ENCODE measurements around the gene TMEM52. TPM values are rescaled to one million over a fixed set of nuclear protein-coding genes. Genes with fewer than 3 reads are reported as not detected.

Gene TMEM52
- total and polyA plus RNA-seq, 2 of the 13 experiments (the other 11 are each of a cell fraction or from before 2014, with no cell fraction given) = 13.2 to 18.7 TPM

DNA sequence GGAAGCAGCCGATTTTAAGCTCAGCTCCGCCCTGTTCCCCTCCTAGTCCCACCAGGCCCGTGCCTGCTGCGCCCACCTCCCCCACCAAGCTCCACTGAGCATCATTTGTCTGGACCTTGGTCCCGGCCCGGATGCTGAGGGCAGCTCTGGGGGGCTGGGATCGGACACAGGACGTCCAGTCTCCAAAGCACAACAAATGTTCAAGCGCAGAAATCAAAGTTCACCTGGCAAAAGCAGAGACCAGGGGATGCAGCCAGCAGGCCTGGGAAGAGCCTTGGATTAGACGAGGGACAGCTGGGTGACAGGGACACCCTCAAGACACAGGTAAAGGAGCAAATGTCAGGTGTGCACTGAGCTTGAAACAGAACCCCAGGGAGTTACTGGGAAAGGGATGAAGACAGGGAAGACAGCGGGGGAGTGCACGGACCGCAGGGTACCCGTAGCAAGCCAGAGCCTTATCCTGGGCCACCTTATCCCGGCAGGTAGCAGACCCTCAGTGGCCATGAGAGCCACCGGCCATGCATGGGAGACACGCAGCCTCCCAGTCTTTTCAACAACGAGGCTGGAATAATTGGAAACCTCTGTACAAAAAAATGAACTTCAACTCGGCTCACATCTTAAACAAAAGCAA lies 22.2 kb upstream of the TMEM52 start (continued):
- TF ChIP-seq TOE1 (CRISPR knock-in tag; IDR thresholded peaks at IDR 0.05) = no peak
- TF ChIP-seq, protein P1, sequence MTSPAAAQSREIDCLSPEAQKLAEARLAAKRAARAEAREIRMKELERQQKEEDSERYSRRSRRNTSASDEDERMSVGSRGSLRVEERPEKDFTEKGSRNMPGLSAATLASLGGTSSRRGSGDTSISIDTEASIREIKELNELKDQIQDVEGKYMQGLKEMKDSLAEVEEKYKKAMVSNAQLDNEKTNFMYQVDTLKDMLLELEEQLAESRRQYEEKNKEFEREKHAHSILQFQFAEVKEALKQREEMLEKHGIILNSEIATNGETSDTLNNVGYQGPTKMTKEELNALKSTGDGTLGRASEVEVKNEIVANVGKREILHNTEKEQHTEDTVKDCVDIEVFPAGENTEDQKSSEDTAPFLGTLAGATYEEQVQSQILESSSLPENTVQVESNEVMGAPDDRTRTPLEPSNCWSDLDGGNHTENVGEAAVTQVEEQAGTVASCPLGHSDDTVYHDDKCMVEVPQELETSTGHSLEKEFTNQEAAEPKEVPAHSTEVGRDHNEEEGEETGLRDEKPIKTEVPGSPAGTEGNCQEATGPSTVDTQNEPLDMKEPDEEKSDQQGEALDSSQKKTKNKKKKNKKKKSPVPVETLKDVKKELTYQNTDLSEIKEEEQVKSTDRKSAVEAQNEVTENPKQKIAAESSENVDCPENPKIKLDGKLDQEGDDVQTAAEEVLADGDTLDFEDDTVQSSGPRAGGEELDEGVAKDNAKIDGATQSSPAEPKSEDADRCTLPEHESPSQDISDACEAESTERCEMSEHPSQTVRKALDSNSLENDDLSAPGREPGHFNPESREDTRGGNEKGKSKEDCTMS (CRISPR knock-in tag; conservative IDR thresholded peaks at IDR 0.05) = no peak
- TF ChIP-seq KDM4B (CRISPR knock-in tag; IDR thresholded peaks at IDR 0.05) = no peak
- peak; percentile 71; the same call in 1 of the 2 replicates for TF ChIP-seq PPARG (CRISPR knock-in tag; conservative IDR thresholded peaks at IDR 0.05)
- no peak for TF ChIP-seq CC2D1A (CRISPR knock-in tag; IDR thresholded peaks at IDR 0.05)
- TF ChIP-seq RBAK (CRISPR knock-in tag; IDR thresholded peaks at IDR 0.05) = 0 out of 2 replicates have a peak, but pooled peaks have one; percentile 47
- TF ChIP-seq, protein P2, sequence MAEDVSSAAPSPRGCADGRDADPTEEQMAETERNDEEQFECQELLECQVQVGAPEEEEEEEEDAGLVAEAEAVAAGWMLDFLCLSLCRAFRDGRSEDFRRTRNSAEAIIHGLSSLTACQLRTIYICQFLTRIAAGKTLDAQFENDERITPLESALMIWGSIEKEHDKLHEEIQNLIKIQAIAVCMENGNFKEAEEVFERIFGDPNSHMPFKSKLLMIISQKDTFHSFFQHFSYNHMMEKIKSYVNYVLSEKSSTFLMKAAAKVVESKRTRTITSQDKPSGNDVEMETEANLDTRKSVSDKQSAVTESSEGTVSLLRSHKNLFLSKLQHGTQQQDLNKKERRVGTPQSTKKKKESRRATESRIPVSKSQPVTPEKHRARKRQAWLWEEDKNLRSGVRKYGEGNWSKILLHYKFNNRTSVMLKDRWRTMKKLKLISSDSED (CRISPR knock-in tag; IDR thresholded peaks at IDR 0.05) = no peak
- TF ChIP-seq CCDC6 (CRISPR knock-in tag; IDR thresholded peaks at IDR 0.05) = no peak
- TF ChIP-seq TEF (CRISPR knock-in tag; IDR thresholded peaks at IDR 0.05) = no peak
- no peak for TF ChIP-seq ZNF382 (CRISPR knock-in tag; IDR thresholded peaks at IDR 0.05; ENCODE audit: borderline replicate concordance)
- no peak for TF ChIP-seq RFX1 (IDR thresholded peaks at IDR 0.05)
- TF ChIP-seq ZNF24 (IDR thresholded peaks at IDR 0.05) = no peak
- no peak for TF ChIP-seq KDM5A (IDR thresholded peaks at IDR 0.05; ENCODE audit: borderline replicate concordance, low read length)
- no peak for TF ChIP-seq ZNF17 (CRISPR knock-in tag; IDR thresholded peaks at IDR 0.05)
- no peak for TF ChIP-seq TBL1XR1 (IDR thresholded peaks at IDR 0.05; ENCODE audit: borderline replicate concordance, low read length, partially characterized antibody)
- TF ChIP-seq, protein P3, sequence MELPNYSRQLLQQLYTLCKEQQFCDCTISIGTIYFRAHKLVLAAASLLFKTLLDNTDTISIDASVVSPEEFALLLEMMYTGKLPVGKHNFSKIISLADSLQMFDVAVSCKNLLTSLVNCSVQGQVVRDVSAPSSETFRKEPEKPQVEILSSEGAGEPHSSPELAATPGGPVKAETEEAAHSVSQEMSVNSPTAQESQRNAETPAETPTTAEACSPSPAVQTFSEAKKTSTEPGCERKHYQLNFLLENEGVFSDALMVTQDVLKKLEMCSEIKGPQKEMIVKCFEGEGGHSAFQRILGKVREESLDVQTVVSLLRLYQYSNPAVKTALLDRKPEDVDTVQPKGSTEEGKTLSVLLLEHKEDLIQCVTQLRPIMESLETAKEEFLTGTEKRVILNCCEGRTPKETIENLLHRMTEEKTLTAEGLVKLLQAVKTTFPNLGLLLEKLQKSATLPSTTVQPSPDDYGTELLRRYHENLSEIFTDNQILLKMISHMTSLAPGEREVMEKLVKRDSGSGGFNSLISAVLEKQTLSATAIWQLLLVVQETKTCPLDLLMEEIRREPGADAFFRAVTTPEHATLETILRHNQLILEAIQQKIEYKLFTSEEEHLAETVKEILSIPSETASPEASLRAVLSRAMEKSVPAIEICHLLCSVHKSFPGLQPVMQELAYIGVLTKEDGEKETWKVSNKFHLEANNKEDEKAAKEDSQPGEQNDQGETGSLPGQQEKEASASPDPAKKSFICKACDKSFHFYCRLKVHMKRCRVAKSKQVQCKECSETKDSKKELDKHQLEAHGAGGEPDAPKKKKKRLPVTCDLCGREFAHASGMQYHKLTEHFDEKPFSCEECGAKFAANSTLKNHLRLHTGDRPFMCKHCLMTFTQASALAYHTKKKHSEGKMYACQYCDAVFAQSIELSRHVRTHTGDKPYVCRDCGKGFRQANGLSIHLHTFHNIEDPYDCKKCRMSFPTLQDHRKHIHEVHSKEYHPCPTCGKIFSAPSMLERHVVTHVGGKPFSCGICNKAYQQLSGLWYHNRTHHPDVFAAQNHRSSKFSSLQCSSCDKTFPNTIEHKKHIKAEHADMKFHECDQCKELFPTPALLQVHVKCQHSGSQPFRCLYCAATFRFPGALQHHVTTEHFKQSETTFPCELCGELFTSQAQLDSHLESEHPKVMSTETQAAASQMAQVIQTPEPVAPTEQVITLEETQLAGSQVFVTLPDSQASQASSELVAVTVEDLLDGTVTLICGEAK (IDR thresholded peaks at IDR 0.05) = no peak
- TF ChIP-seq, protein P3 (CRISPR knock-in tag; IDR thresholded peaks at IDR 0.05) = peak; percentile 39
